Measurements from ENCODE around the gene GCG.

- TF ChIP-seq EZH2phosphoT487 (IDR thresholded peaks at IDR 0.05; ENCODE audit: borderline replicate concordance): no peak
- TF ChIP-seq, protein P1, sequence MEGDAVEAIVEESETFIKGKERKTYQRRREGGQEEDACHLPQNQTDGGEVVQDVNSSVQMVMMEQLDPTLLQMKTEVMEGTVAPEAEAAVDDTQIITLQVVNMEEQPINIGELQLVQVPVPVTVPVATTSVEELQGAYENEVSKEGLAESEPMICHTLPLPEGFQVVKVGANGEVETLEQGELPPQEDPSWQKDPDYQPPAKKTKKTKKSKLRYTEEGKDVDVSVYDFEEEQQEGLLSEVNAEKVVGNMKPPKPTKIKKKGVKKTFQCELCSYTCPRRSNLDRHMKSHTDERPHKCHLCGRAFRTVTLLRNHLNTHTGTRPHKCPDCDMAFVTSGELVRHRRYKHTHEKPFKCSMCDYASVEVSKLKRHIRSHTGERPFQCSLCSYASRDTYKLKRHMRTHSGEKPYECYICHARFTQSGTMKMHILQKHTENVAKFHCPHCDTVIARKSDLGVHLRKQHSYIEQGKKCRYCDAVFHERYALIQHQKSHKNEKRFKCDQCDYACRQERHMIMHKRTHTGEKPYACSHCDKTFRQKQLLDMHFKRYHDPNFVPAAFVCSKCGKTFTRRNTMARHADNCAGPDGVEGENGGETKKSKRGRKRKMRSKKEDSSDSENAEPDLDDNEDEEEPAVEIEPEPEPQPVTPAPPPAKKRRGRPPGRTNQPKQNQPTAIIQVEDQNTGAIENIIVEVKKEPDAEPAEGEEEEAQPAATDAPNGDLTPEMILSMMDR (IDR thresholded peaks at IDR 0.05 in 2 of 3, conservative IDR thresholded peaks at IDR 0.05 in 1 of 3; ENCODE audit: borderline replicate concordance in 1 of 3, insufficient read depth in 1 of 3, low read depth in 2 of 3, low read length in 2 of 3): peak in 2 of 3 experiments; percentile 43 to 56; a peak in 4 of 6 replicates
- TF ChIP-seq POLR2AphosphoS5 (IDR thresholded peaks at IDR 0.05; ENCODE audit: low read depth, low read length): no peak
- TF ChIP-seq, protein P2, sequence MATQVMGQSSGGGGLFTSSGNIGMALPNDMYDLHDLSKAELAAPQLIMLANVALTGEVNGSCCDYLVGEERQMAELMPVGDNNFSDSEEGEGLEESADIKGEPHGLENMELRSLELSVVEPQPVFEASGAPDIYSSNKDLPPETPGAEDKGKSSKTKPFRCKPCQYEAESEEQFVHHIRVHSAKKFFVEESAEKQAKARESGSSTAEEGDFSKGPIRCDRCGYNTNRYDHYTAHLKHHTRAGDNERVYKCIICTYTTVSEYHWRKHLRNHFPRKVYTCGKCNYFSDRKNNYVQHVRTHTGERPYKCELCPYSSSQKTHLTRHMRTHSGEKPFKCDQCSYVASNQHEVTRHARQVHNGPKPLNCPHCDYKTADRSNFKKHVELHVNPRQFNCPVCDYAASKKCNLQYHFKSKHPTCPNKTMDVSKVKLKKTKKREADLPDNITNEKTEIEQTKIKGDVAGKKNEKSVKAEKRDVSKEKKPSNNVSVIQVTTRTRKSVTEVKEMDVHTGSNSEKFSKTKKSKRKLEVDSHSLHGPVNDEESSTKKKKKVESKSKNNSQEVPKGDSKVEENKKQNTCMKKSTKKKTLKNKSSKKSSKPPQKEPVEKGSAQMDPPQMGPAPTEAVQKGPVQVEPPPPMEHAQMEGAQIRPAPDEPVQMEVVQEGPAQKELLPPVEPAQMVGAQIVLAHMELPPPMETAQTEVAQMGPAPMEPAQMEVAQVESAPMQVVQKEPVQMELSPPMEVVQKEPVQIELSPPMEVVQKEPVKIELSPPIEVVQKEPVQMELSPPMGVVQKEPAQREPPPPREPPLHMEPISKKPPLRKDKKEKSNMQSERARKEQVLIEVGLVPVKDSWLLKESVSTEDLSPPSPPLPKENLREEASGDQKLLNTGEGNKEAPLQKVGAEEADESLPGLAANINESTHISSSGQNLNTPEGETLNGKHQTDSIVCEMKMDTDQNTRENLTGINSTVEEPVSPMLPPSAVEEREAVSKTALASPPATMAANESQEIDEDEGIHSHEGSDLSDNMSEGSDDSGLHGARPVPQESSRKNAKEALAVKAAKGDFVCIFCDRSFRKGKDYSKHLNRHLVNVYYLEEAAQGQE (IDR thresholded peaks at IDR 0.05; ENCODE audit: low read depth): no peak
- no peak for TF ChIP-seq POLR2A (IDR thresholded peaks at IDR 0.05; ENCODE audit: borderline replicate concordance, extremely low read depth, insufficient read depth, insufficient read length)
- peak; percentile 5; the same call in 1 of the 2 replicates for TF ChIP-seq RAD21 (IDR thresholded peaks at IDR 0.05; ENCODE audit: low read depth)
- TF ChIP-seq ZNF274 (IDR thresholded peaks at IDR 0.05; ENCODE audit: low read depth, low read length): no peak
- TF ChIP-seq EZH2 (IDR thresholded peaks at IDR 0.05): no peak
Measured at GRCh38 chr2:162155093-162155492, 3.0 kb upstream of the GCG start.

Data from HCT116 (cell line).